Left hindlimb (tissue), 1 donor: ENCODE results near the gene ATG13.
"Not testable (repeated sequence)": the region's sequence is repeated elsewhere in the genome, so short reads cannot be mapped to it uniquely, and the experiment has no call there.

Experiments used
- DNase-seq: peaks from one replicate; pipeline ENCODE4 v3.0.0-alpha.2; 2018

The ATG13 gene

GRCh38 chr11:46649180-46649738, 31.9 kb downstream of the ATG13 start:
- DNase-seq, result no peak

DNA sequence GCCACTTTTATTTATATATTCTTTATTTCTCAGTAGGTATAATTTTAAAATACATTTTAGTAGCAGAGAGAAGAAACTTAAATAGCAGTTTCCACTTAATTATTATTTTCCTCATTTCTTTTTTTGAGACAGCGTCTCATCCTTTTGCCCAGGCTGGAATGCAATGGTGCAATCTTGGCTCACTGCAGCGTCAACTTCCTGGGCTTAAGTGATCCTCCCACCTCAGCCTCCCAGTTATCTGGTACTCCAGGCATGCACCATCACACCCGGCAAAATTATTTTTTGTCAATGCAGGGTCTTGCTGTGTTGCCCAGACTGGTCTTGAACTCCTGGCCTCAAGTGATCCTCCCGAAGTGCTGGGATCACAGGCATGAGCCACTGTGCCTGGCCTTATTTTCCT, 38.3 kb downstream of the ATG13 start:
- DNase-seq, result no peak

DNA sequence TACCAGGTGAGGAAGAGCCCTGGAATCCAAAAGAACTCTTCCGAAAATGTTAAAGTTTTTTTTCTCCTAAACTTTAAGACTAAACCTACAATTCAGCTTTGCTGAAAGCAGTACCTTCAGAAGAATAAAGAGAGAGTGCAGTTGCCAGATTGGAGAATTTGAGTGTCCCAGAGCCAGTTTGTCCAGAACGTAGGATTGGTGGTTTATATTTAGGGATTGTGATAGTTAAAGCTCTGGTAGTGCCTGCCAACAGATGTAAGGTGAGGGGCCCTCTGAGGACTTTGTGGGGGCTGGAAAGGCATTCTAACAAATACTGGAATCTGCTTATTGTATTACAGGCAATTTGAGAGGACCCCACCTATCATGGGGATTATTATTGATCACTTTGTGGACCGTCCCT, 39.8 kb downstream of the ATG13 start:
- DNase-seq, result no peak

DNA sequence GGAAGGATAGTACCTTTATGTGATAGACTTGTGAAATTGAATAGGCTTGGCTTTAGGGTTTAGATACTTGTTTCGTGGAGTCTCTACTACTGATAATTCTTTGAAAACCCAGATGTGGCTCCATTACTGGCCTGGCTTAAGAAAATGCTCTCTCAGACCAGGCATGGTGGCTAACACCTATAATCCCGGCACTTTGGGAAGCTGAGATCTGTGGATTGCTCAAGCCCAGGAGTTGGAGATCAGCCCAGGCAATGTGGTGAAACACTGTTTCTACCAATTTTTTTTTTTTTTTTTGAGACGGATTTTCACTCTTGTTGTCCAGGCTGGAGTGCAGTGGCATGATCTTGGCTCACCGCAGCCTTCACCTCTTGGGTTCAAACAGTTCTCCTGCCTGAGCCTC, 40.9 kb downstream of the ATG13 start:
- DNase-seq, result no peak

DNA sequence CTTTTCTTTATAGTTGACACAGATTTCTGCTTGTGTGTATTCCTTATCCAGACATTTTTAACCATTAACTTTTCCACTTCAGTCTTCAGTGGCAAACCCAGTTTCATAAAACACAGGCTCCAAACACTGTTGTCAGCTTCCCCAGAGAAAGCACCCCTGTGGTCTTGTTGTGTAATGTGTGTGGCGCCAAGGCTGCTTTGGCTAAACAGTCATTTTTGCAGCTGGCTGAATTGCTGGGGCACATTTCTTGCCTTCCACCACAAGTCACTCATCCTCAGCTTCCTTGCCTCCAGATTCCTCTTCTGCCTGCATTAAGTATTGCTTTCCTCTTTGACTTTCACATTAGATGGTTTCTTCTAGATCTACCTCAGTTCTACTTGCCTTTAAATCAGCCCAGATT, 42.6 kb downstream of the ATG13 start:
- no peak for DNase-seq

GRCh38 chr11:46661836-46662235, 44.5 kb downstream of the ATG13 start:
- DNase-seq, result no peak

GRCh38 chr11:46662366-46662765, 45.0 kb downstream of the ATG13 start:
- no peak for DNase-seq

DNA sequence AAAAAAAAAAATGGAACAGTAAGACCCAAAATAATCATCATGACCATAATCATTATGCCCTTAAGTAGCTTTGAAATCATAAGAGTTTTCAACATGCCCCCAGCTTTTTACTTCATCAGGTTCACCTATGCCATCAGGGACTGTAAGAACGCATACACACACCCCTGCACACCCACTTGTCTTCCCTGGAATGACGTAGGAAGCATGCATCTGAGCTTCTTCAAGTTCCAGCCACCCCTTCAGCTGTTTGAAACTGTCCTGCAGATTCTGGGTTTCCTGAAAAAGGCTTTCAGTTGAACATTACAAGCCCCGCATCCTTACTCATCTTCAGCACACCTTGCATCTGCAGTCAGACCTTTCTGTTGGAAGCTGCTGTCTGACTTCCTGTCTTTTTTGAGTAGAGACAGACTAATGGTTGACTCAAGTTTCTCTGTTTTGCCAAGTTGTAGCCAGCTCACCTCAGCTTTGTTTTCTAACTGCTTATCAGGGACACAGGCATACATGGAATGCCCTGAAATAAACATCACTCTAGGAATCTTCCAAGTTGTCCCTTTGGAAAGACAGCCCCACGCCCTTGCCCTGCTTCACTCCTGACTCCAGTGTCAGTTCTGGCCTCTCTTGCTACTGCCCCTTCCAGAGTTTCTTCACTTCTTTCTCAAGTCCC, 46.1 kb downstream of the ATG13 start:
- no peak for DNase-seq

GRCh38 chr11:46664612-46665011, 47.3 kb downstream of the ATG13 start:
- DNase-seq, result no peak

DNA sequence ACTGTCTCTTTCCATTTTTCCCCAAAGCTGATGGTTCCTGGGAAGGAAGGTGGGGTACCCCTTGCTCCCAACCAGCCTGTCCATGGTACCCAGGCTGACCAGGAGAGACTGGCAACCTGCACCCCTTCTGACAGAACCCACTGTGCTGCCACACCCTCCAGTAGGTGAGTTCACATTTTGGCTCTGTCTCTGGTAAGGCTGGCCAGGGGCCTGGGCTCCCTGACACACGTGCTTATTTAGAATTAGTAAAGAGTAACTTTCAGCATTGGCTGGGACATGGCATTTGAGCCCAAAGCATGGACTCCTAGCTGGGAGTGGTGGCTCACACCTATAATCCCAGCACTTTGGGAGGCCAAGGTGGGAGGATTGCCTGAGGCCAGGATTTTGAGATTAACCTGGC, 48.0 kb downstream of the ATG13 start:
- DNase-seq, result no peak

DNA sequence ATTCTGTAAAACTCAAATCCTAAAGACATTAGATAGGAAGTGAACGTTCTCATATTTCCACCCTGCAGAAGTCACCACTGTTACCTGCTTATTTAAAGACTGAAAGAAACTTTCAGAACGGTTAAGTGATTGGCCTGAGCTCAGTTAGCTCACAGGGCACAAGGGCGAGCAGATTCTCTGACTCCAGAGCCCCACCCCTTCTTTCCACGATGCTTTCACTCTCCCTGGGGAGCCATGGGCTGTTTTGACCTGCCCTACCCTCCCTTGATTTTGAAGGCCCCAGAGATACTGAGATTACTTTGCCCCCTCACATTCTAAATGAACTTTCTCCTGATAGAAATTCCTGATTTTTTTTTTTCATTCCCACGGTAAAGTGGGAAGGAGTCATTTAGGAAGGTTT, 49.2 kb downstream of the ATG13 start:
- DNase-seq, result no peak

- peak; percentile 54 for DNase-seq
Observed at GRCh38 chr11:46667043-46667481, 49.7 kb downstream of the ATG13 start.

GRCh38 chr11:46668480-46669085, 51.2 kb downstream of the ATG13 start:
- no peak for DNase-seq

GRCh38 chr11:46669711-46670139, 52.4 kb downstream of the ATG13 start:
- no peak for DNase-seq

DNA sequence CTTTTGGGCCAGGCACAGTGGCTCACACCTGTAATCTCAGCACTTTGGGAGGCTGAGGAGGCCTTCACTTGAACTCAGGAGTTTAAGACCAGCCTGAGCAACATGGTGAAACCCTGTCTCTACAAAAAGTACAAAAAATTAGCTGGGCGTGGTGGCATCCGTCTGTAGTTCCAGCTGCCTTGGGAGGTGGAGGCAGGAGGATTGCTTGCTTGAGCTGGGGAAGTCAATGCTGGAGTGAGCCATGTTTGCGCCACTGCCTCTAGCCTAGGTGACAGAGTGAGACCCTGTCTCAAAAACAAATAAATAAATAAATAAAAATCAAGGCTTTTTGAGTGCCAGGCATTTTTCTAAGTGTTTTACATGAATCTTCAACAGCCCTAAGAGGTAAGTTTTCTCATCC, 53.2 kb downstream of the ATG13 start:
- not testable (repeated sequence) for DNase-seq

GRCh38 chr11:46671958-46672315, 54.6 kb downstream of the ATG13 start:
- no peak for DNase-seq

DNA sequence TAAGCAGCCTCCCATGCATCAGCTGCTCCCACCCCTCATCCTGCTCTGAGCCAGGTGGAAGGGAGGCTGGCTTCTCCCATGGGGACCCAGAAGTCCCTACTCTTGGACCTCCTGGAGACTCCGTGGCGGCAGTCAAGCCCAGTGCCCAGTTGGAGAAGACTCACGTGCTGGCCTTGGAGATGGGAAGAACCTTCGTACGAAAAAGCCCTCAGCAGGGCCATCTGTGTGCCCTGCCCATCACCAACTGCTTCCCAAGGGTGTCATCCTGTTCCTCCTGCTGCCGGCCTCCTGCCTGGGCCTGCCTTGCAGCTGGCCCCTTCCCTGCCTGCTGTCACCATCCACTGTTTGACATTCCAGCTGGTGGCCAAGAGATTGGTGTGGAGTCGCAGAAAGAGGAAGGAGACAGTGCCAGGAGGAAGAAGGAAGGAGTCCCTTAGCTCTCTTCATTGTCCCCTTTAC, 55.1 kb downstream of the ATG13 start:
- no peak for DNase-seq

DNA sequence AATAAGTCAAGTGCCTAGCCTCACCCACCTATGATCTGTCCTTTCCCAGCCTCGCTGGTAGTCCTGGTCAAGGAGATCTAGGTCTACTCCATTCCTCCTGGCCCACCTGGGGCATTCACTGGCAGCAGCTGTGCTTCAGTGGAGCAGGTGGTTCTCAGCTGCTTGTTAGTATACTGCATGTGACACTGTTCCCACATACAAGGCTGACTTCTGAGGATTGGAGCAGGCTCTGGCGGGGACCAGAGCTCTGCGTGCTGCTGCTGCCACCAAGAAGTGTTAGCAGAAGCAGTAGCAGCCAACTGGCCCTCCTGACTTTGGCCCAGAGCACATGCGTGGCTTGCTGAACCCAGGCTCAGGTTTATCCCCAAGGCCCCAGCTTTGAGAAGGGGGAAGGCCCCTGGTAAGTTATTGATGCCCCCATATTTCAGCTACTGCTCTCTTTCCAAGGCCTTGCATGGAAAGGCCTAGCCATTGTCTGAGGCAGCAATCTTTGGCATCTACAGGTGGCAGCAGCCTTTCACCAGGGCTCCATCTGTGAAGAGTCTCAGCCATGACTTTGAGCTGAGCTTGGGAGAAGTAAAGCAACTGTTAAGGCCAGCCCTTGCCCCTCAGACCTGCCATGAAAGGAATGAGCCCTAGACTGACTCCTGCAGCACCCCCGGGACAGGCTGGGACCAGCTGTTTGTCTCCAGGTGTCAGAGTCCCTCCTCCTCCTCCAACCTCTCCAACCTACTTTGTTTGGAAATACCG, 56.5 kb downstream of the ATG13 start:
- DNase-seq, result no peak

DNA sequence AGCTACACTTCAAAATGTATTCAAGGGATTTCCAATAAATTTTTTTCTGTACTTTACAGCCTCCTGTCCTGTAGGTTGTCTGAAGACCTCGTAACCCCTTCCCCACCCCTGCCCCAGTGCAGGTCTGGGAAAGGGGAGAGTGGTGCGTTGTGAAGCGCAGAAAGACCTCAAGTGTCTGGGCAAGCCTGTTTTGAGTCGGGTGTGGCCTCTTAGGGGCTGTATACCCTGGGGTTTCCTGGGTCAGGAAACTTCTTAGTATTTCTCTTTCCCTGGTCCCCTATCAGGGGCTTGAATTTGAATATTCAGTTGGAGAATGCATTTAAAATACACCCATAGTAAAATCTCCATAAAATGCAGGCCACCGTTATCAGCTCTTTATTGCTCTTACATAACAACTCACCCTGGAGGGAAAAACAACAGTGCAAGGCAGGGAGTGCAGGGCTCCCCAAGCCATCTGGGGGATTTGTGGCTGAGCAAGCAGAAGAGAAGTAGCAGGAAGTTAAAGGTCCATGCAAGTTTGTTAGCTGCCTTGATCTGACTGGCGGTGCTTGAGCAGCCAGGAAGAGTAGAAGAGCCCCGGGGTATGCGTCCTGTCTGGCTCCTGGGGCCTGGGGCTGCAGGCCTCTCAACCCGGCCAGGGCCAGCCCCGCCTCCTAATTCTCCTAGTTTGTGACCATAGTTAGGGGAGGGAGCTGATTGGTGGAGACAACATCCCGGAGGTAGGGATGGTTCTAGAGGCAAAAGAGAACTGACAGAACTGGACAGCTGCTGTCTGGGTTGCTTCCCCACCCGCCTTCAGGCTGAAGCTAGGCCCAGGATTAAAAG, 57.3 kb downstream of the ATG13 start:
- DNase-seq, result no peak

DNA sequence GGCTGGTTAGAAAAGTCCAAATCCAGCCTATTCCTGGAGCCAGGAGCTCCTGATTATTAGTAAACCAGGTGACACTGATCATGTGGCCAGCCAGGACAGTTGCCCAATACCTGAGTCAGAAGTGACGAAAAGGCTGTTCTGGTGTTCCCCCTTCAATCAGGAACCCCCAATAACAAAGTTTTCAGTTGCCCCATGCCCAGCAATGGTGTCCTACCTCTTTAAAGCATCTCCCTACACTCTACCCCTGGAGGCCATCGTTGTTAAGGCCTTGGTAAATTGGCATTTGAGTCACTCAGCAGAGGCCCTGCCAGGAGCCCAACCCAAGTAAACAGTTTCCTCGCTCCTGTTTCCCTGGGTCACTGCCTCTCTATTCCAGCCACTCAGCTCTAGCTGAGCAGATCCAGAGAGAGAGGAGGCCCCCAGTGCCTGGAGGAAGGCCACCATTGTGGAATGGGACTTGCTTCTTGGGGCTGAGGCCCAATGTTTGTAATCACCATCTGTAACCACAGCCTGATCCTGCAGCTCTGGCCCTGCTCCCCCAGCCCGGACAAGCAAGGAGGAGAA, 58.0 kb downstream of the ATG13 start:
- DNase-seq, result no peak

GRCh38 chr11:46675949-46676348, 58.6 kb downstream of the ATG13 start:
- DNase-seq, result no peak

GRCh38 chr11:46676436-46677158, 59.2 kb downstream of the ATG13 start:
- no peak for DNase-seq
